Muscle of arm (tissue), 12 donors: Measurements from ENCODE around the gene PSMB7. TPM values are rescaled to one million over a fixed set of nuclear protein-coding genes. Genes with fewer than 3 reads are reported as not detected.

Source experiments
- DNase-seq: peaks from one replicate; pipeline ENCODE4 v3.0.0-alpha.2; 2013
- polyA plus RNA-seq, 12 donors: library from polyadenylated mRNA; unstranded; fragments of 120-200 nt; gene quantifications; one replicate each; pipeline ENCODE4 v1.2.1, GENCODE V29; 2013; ENCODE audit not compliant: insufficient read length in 12 of 12

Gene PSMB7
- polyA plus RNA-seq, 12 donors, result 109 to 208 (median 183) TPM; not detected in 1

GRCh38 chr9:124346347-124347163, 68.7 kb downstream of the PSMB7 start:
- DNase-seq, result no peak

- no peak for DNase-seq
Measured at GRCh38 chr9:124345751-124346281, 69.4 kb downstream of the PSMB7 start.

- DNase-seq, result no peak
Measured at GRCh38 chr9:124345063-124345462, 70.2 kb downstream of the PSMB7 start.

GRCh38 chr9:124344291-124345050, 70.8 kb downstream of the PSMB7 start:
- no peak for DNase-seq

GRCh38 chr9:124343533-124344290, 71.5 kb downstream of the PSMB7 start:
- no peak for DNase-seq

- DNase-seq, result peak; percentile 70
Measured at GRCh38 chr9:124342776-124343485, 72.3 kb downstream of the PSMB7 start.

GRCh38 chr9:124342402-124342775, 72.9 kb downstream of the PSMB7 start:
- DNase-seq, result no peak

GRCh38 chr9:124341455-124342170, 73.6 kb downstream of the PSMB7 start:
- no peak for DNase-seq

- DNase-seq, result no peak
Measured at GRCh38 chr9:124340219-124341069, 74.8 kb downstream of the PSMB7 start.

GRCh38 chr9:124339603-124340146, 75.6 kb downstream of the PSMB7 start:
- no peak for DNase-seq

GRCh38 chr9:124337562-124337961, 77.7 kb downstream of the PSMB7 start:
- no peak for DNase-seq

- DNase-seq, result no peak
Measured at GRCh38 chr9:124335320-124335707, 79.9 kb downstream of the PSMB7 start.

- DNase-seq, result no peak
Measured at GRCh38 chr9:124334568-124335319, 80.5 kb downstream of the PSMB7 start.

- DNase-seq, result no peak
Measured at GRCh38 chr9:124333203-124333579, 82.1 kb downstream of the PSMB7 start.

- peak; percentile 57 for DNase-seq
Measured at GRCh38 chr9:124332361-124333202, 82.7 kb downstream of the PSMB7 start.

GRCh38 chr9:124331580-124331979, 83.7 kb downstream of the PSMB7 start:
- DNase-seq, result no peak

GRCh38 chr9:124330011-124330697, 85.1 kb downstream of the PSMB7 start:
- DNase-seq, result no peak
